Naive thymus-derived CD4-positive, alpha-beta T cell (primary cell): ENCODE data around the gene TRMT61A. TPM values are rescaled to one million over a fixed set of nuclear protein-coding genes. Genes with fewer than 3 reads are reported as not detected.
A peak's percentile ranks its signal among the peaks of the same experiment; 100 is the strongest.

ENCODE experiments used
- ATAC-seq: fragments of 150-1000 bp; cut with Tn5 transposase; 2 replicates; pipeline ENCODE4 v1.10.0; 2021; ENCODE audit warnings: mild to moderate bottlenecking, moderate library complexity
- CTCF ChIA-PET: fragments of 350-600 bp; sonication (Branson Sonifier 250); formaldehyde crosslinking; loops from one replicate; lab custom pipeline; 2021; ENCODE audit warnings: antibody characterized with exemption; lab: Charles Lee
- POLR2A ChIA-PET: fragments of 350-600 bp; sonication (Branson Sonifier 250); formaldehyde crosslinking; loops from one replicate; lab custom pipeline; 2021; ENCODE audit warnings: antibody characterized with exemption, inconsistent platforms; lab: Charles Lee
- DNase-seq, 9 donors: peaks; one replicate each; pipeline versions ENCODE4 v3.0.0 to v3.0.0-alpha.2; 2020 to 2022; ENCODE audit warnings: mixed read lengths in 1 of 9
- H3K27ac ChIP-seq: one replicate; pipeline ENCODE4 v1.7.0; 2013; ENCODE audit warnings: mild to moderate bottlenecking, low read depth, low read length, moderate library complexity
- H3K27me3 ChIP-seq, 2 donors: one replicate each; pipeline ENCODE4 v1.7.0; 2013; ENCODE audit warnings: low read length in 2 of 2, mild to moderate bottlenecking in 2 of 2, moderate library complexity in 2 of 2; ENCODE audit not compliant: control insufficient read depth in 2 of 2, insufficient read depth in 2 of 2
- H3K36me3 ChIP-seq, 3 experiments: 1 replicate in 2 of 3; 2 replicates in 1 of 3; pipeline ENCODE4 v1.7.0; 2013; ENCODE audit warnings: low read length in 3 of 3, mild to moderate bottlenecking in 3 of 3, moderate library complexity in 1 of 3; ENCODE audit not compliant: insufficient read depth in 3 of 3, control insufficient read depth in 2 of 3
- H3K4me1 ChIP-seq, 2 donors: one replicate each; pipeline ENCODE4 v1.7.0; 2013; ENCODE audit warnings: low read length in 2 of 2, mild to moderate bottlenecking in 2 of 2, moderate library complexity in 1 of 2; ENCODE audit not compliant: control insufficient read depth in 2 of 2, insufficient read depth in 2 of 2
- H3K4me3 ChIP-seq: 2 replicates; pipeline ENCODE4 v1.7.0; 2013; ENCODE audit warnings: mild to moderate bottlenecking, low read length
- H3K9me3 ChIP-seq, 3 experiments: 1 replicate in 2 of 3; 2 replicates in 1 of 3; pipeline ENCODE4 v1.7.0; 2013; ENCODE audit warnings: low read length in 3 of 3; ENCODE audit not compliant: control insufficient read depth in 2 of 3
- H3K27ac Mint-ChIP-seq, 9 donors: one replicate each; pipeline ENCODE4 v1.8.0; 2020 to 2022; ENCODE audit warnings: mixed read lengths in 9 of 9, mild to moderate bottlenecking in 8 of 9, moderate library complexity in 5 of 9, inconsistent platforms in 2 of 9
- H3K27me3 Mint-ChIP-seq, 5 donors: one replicate each; pipeline ENCODE4 v1.8.0; 2021 to 2022; ENCODE audit warnings: mixed read lengths in 5 of 5, mild to moderate bottlenecking in 1 of 5
- H3K36me3 Mint-ChIP-seq, 5 donors: one replicate each; pipeline ENCODE4 v1.8.0; 2020 to 2022; ENCODE audit warnings: mixed read lengths in 5 of 5, mild to moderate bottlenecking in 3 of 5, inconsistent platforms in 1 of 5
- H3K4me1 Mint-ChIP-seq, 7 donors: one replicate each; pipeline ENCODE4 v1.8.0; 2020 to 2022; ENCODE audit warnings: mixed read lengths in 7 of 7, mild to moderate bottlenecking in 3 of 7, inconsistent platforms in 1 of 7
- H3K4me3 Mint-ChIP-seq, 10 donors: one replicate each; pipeline ENCODE4 v1.8.0; 2020 to 2022; ENCODE audit warnings: mild to moderate bottlenecking in 10 of 10, mixed read lengths in 10 of 10, moderate library complexity in 6 of 10, inconsistent platforms in 2 of 10
- H3K9me3 Mint-ChIP-seq, 11 donors: one replicate each; pipeline ENCODE4 v1.8.0; 2020 to 2022; ENCODE audit warnings: mixed read lengths in 11 of 11, mild to moderate bottlenecking in 4 of 11, inconsistent platforms in 1 of 11, moderate library complexity in 1 of 11
- intact Hi-C, 2 donors: fragments of 100-400 bp; cut with micrococcal nuclease; formaldehyde crosslinking; loops; one replicate each; pipeline ENCODE4 v1.15.1; 2023
- polyA plus RNA-seq, 2 donors: library from polyadenylated mRNA; unstranded; fragments of 300-500 nt; fragmentation: Illumina TruSeq; gene quantifications; one replicate each; pipeline ENCODE4 v1.2.3, GENCODE V29; 2021
- total RNA-seq, 6 experiments: library from RNA in 5 of 6; stranded (reverse) in 5 of 6; gene quantifications; 1 replicate in 5 of 6; 2 replicates in 1 of 6; pipeline ENCODE4 v1.2.3 and lab custom pipeline; 2021 to 2026

TRMT61A gene
- total and polyA plus RNA-seq, 7 experiments from 2014 or later, result 6.3 to 15.1 (median 12.2) TPM

DNA sequence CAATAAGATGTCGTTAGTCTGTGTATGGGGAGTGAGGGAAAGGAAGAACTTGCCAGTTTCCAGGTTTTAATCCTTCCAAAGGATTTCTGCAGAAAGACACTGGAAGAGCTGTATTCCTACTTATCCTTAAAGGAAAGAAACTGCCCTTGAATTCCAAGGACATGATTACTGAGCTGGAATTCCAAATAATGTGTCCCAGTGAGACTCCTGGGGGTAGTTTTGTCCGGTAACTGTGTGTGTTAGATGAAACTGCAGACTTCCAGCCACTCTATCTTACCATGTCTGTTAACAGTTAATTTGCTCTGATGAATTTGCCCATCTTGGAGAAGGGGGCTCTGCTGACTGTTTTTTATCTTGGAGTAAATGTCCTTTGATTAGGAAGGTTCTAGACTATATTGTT lies 39.4 kb upstream of the TRMT61A start:
- H3K4me3 ChIP-seq, result no peak overlapping the region
- Mint-ChIP-seq H3K27ac (peak overlapping the region in 6 of 9 donors; percentile 0 to 77 (median 12)), H3K27me3 (no peaks in the 10 kb centered on the region), H3K4me1 (peaks cover 0 to 2% (median 0%) of the 10 kb centered on the region in 7 donors), H3K9me3 (no peaks in the 10 kb centered on the region), H3K4me3 (no peak overlapping the region), H3K36me3 (peaks cover 0 to 23% (median 8%) of the 10 kb centered on the region in 5 donors)
- intact Hi-C loops, result no loop called here
- CTCF ChIA-PET, result interaction anchor here (0.7 kb wide), 1 partner anchor 9 kb away, joined by 3 read pairs; no protein-coding TSS in a partner anchor
- POLR2A ChIA-PET, result no interaction called here
- DNase-seq (no peak), ATAC-seq (no peak)
- H3K27me3 ChIP-seq, result no peaks in the 10 kb centered on the region
- H3K4me1 ChIP-seq, result no peaks in the 10 kb centered on the region
- peaks cover 0 to 68% (median 13%) of the 10 kb centered on the region in 3 experiments for H3K36me3 ChIP-seq
- no peak overlapping the region for H3K27ac ChIP-seq
- no peaks in the 10 kb centered on the region for H3K9me3 ChIP-seq

DNA sequence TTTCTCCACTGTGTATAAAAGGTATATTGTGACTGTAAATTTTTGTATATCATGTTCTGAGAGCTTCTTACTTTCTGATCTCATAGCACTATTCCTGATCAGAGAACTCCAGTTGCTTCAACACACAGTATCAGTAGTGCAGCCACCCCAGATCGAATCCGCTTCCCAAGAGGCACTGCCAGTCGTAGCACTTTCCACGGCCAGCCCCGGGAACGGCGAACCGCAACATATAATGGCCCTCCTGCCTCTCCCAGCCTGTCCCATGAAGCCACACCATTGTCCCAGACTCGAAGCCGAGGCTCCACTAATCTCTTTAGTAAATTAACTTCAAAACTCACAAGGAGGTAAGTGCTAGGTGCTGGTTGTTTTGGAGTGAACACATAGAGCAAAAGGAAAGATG lies 37.3 kb upstream of the TRMT61A start:
- Histone ChIP-seq H3K4me1 (no peaks in the 10 kb centered on the region), H3K36me3 (peaks cover 0 to 82% (median 13%) of the 10 kb centered on the region in 3 experiments), H3K4me3 (no peak overlapping the region), H3K27ac (no peak overlapping the region), H3K9me3 (no peaks in the 10 kb centered on the region), H3K27me3 (no peaks in the 10 kb centered on the region)
- DNase-seq, result no peak
- Mint-ChIP-seq H3K36me3 (peaks cover 0 to 23% (median 8%) of the 10 kb centered on the region in 5 donors), H3K27me3 (no peaks in the 10 kb centered on the region), H3K4me1 (peaks cover 0 to 2% (median 0%) of the 10 kb centered on the region in 7 donors), H3K4me3 (no peak overlapping the region), H3K9me3 (no peaks in the 10 kb centered on the region), H3K27ac (no peak overlapping the region)
- ChIA-PET POLR2A (no interaction called here), CTCF (interaction anchor here (0.6 to 1.5 kb wide), 2 partner anchors 11 to 297 kb away, joined by 5 read pairs; no protein-coding TSS in a partner anchor)
- no peak for ATAC-seq
- intact Hi-C loops, result no loop called here

DNA sequence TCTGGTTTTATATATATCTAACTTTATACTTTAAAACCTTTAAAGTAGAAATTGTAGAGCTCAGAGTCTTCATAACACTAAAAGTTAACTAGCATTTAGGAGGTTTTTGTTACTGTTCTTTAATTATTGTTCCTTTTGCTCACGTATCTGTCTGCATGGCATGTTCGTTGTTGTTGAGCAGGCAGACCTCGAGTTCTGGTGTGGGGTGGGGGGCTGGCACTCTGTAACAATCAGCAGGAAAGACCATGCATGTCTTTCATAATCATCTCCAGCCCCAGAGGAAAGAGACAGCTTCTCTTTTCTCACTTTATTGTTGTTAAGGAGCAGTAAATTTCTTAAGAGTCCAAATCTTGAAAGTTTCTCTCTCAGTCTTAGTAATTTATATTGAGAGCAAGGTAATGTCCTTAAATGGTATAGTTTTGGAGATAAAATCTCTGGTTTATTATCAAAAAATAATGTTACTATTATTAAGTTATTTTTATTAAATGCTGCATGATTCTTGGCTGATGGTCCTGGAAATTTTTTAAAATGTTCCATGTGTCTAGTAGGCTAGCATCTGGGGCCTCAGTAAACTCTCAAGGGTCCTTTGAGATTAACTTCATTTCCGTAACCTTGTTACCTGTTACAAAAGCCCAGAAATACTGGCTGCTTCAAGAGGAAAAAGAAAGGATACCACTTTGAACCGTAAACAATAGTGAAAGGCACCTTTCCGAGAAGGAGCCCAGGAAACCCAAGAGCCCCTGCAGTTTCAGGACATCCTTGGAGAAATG lies 36.7 kb upstream of the TRMT61A start:
- Mint-ChIP-seq H3K9me3 (no peaks in the 10 kb centered on the region), H3K27me3 (no peaks in the 10 kb centered on the region), H3K36me3 (peaks cover 0 to 21% (median 8%) of the 10 kb centered on the region in 5 donors), H3K27ac (no peak overlapping the region), H3K4me1 (peaks cover 0 to 2% (median 0%) of the 10 kb centered on the region in 7 donors), H3K4me3 (no peak overlapping the region)
- ChIA-PET CTCF (interaction anchor here (0.6 to 1.5 kb wide), 2 partner anchors 10 to 296 kb away, joined by 5 read pairs; no protein-coding TSS in a partner anchor), POLR2A (no interaction called here)
- no peak for DNase-seq
- Histone ChIP-seq H3K4me3 (no peak overlapping the region), H3K27me3 (no peaks in the 10 kb centered on the region), H3K27ac (no peak overlapping the region), H3K4me1 (no peaks in the 10 kb centered on the region), H3K36me3 (peaks cover 0 to 80% (median 13%) of the 10 kb centered on the region in 3 experiments), H3K9me3 (no peaks in the 10 kb centered on the region)
- ATAC-seq, result no peak
- intact Hi-C loops, result no loop called here

DNA sequence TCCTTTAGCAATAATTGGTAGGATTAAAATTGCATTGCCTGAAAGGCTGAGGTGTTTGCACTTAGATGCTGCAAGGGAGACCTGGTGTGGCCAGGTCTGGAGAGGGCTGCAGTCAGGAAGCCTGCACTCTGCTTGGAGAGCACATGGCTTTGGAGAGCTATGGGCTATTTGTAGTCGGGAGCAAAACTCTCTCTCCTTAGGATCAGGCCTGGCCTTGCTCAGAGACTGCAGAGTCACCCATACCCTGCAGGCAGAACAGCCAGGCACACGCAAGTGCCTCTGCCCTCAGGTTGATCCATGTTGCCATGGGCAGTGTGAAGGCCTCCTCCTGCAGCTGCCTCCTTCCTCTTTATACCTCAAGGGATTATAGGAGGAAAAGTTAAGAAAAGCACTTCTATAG lies 33.1 kb upstream of the TRMT61A start:
- Histone ChIP-seq H3K9me3 (no peaks in the 10 kb centered on the region), H3K36me3 (peaks cover 0 to 60% (median 13%) of the 10 kb centered on the region in 3 experiments), H3K27me3 (no peaks in the 10 kb centered on the region), H3K4me1 (no peaks in the 10 kb centered on the region), H3K4me3 (no peak overlapping the region), H3K27ac (no peak overlapping the region)
- H3K4me3 Mint-ChIP-seq, result no peak overlapping the region
- intact Hi-C loops, result no loop called here
- H3K36me3 Mint-ChIP-seq, result peaks cover 0 to 18% (median 7%) of the 10 kb centered on the region in 5 donors
- H3K27ac Mint-ChIP-seq, result peak overlapping the region in 1 of 9 donors; percentile 44
- CTCF ChIA-PET, result interaction anchor here (0.7 kb wide), 1 partner anchor 173 kb away, joined by 3 read pairs; no protein-coding TSS in a partner anchor
- no peaks in the 10 kb centered on the region for H3K27me3 Mint-ChIP-seq
- no peaks in the 10 kb centered on the region for H3K9me3 Mint-ChIP-seq
- H3K4me1 Mint-ChIP-seq, result peaks cover 7 to 11% (median 9%) of the 10 kb centered on the region in 7 donors
- ATAC-seq, result no peak
- POLR2A ChIA-PET, result no interaction called here
- DNase-seq, result no peak

DNA sequence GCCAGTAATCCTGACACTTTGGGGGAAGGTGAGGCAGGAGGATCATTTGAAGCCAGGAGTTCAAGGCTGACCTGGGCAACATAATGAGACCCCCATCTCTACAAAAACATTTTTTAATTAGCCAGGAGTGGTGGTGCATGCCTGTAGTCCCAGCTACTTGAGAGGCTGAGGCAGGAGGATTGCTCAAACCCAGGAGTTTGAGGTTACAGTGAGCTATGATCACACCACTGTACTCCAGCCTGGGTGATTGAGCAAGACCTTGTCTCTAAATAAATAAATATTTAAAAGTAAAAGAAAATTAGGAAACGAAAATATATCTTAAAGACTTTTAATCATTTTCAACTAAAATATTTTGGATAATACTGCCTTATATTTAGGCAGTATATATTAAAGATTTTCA lies 32.2 kb upstream of the TRMT61A start:
- intact Hi-C loops, result no loop called here
- no peak overlapping the region for H3K4me3 Mint-ChIP-seq
- POLR2A ChIA-PET, result no interaction called here
- no peaks in the 10 kb centered on the region for H3K27me3 Mint-ChIP-seq
- peaks cover 6 to 11% (median 9%) of the 10 kb centered on the region in 7 donors for H3K4me1 Mint-ChIP-seq
- Histone ChIP-seq H3K36me3 (peaks cover 0 to 60% (median 4%) of the 10 kb centered on the region in 3 experiments), H3K4me3 (no peak overlapping the region), H3K27ac (no peak overlapping the region), H3K9me3 (no peaks in the 10 kb centered on the region), H3K4me1 (no peaks in the 10 kb centered on the region), H3K27me3 (no peaks in the 10 kb centered on the region)
- DNase-seq, result peak in 1 of 9 donors; percentile 3
- no peak for ATAC-seq
- no peak overlapping the region for H3K27ac Mint-ChIP-seq
- peaks cover 0 to 18% (median 4%) of the 10 kb centered on the region in 5 donors for H3K36me3 Mint-ChIP-seq
- CTCF ChIA-PET, result interaction anchor here (0.7 kb wide), 2 partner anchors 174 to 392 kb away, joined by 3 read pairs; no protein-coding TSS in a partner anchor
- no peaks in the 10 kb centered on the region for H3K9me3 Mint-ChIP-seq

DNA sequence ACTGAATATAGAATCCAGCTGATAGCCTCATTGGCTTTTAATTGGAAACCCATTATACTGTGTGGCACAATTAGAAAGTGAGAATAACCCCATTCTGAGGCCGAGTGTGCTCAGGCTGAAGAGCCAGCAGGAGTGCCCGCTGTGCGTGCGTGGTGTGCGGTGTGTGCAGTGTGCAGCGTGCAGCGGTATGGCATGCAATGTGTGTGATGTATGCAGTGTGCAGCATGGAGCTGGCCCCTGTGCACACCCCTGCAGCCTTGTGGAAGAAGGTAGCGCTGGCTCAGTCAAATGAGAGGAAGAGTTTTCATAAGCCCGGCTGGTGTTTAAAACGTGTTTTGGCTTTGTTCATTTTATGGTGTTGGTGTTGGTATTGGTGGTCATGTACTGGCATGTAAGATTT lies 29.3 kb upstream of the TRMT61A start:
- Mint-ChIP-seq H3K9me3 (no peaks in the 10 kb centered on the region), H3K4me3 (no peak overlapping the region), H3K36me3 (peaks cover 3 to 37% (median 15%) of the 10 kb centered on the region in 5 donors), H3K27me3 (no peaks in the 10 kb centered on the region), H3K27ac (peak overlapping the region in 3 of 9 donors; percentile 49 to 80 (median 70)), H3K4me1 (peaks cover 6 to 11% (median 9%) of the 10 kb centered on the region in 7 donors)
- H3K27ac ChIP-seq, result no peak overlapping the region
- H3K36me3 ChIP-seq, result peaks cover 6 to 61% (median 12%) of the 10 kb centered on the region in 3 experiments
- ChIA-PET POLR2A (interaction anchor here (0.6 kb wide), 1 partner anchor 161 kb away, joined by 3 read pairs; no protein-coding TSS in a partner anchor), CTCF (interaction anchor here (0.6 to 1.7 kb wide), 3 partner anchors 19 to 335 kb away, joined by 3 to 5 read pairs (median 4); no protein-coding TSS in a partner anchor)
- H3K4me1 ChIP-seq, result no peaks in the 10 kb centered on the region
- no peaks in the 10 kb centered on the region for H3K9me3 ChIP-seq
- H3K4me3 ChIP-seq, result no peak overlapping the region
- ATAC-seq (peak; percentile 50), DNase-seq (no peak)
- H3K27me3 ChIP-seq, result no peaks in the 10 kb centered on the region
- intact Hi-C loops, result loop anchor here (1.0 to 2.0 kb wide), 2 partner anchors 19 to 47 kb away; no protein-coding TSS in a partner anchor
